Activated CD4-positive, alpha-beta memory T cell treated with anti-CD3 and anti-CD28 coated beads, Interleukin-2, amount 10 ng/mL, durations not matched to agents 7 days and 5 days (primary cell): Measurements from ENCODE around the gene PDE6H. TPM values are rescaled to one million over a fixed set of nuclear protein-coding genes. Genes with fewer than 3 reads are reported as not detected.

Experiments used
- CTCF ChIA-PET: fragments of 350-600 bp; sonication (Branson Sonifier 250); formaldehyde crosslinking; loops from one replicate; lab custom pipeline; 2021; ENCODE audit warnings: antibody characterized with exemption, inconsistent platforms; lab: Charles Lee
- POLR2A ChIA-PET: fragments of 350-600 bp; sonication (Branson Sonifier 250); formaldehyde crosslinking; loops from one replicate; lab custom pipeline; 2021; ENCODE audit warnings: antibody characterized with exemption; lab: Charles Lee
- DNase-seq: peaks from one replicate; pipeline ENCODE4 v3.0.0-alpha.2; 2020
- H3K27ac Mint-ChIP-seq: one replicate; pipeline ENCODE4 v1.8.0; 2021; ENCODE audit warnings: mild to moderate bottlenecking, mixed read lengths
- H3K27me3 Mint-ChIP-seq: one replicate; pipeline ENCODE4 v1.8.0; 2021; ENCODE audit warnings: mixed read lengths
- H3K36me3 Mint-ChIP-seq: one replicate; pipeline ENCODE4 v1.8.0; 2021; ENCODE audit warnings: low read depth, mixed read lengths
- H3K4me1 Mint-ChIP-seq: one replicate; pipeline ENCODE4 v1.8.0; 2021; ENCODE audit warnings: mixed read lengths
- H3K4me3 Mint-ChIP-seq: one replicate; pipeline ENCODE4 v1.8.0; 2021; ENCODE audit warnings: mild to moderate bottlenecking, mixed read lengths
- H3K9me3 Mint-ChIP-seq: one replicate; pipeline ENCODE4 v1.8.0; 2021; ENCODE audit warnings: mixed read lengths
- total RNA-seq, 2 experiments: library from RNA; stranded (reverse); gene quantifications; one replicate each; pipeline ENCODE4 v1.2.3, GENCODE V29; 2021

The PDE6H gene
- not detected for total RNA-seq

DNA sequence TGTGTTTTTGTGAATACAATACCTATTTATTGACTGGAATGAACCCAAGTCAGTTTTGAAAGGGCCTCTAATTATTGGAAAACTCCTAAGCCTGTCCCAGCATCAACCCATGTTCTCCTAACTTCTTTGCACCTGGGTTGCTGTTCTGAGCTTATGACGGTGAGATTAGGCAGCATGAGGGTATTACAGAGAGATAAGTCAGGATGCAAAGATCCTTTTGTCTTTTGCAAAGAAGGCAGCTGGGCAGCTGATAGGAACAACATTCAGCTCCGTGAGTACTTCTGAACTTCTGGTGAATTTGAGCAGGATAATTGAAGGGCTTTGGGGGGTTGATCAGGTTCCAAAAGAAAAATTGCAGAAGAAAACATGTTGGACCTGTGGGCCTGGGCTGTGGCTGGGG, at the start of gene PDE6H:
Gene PDE6H, plus strand, starts transcription at position 227 of the 400 bp plus-strand sequence. CDS start 4,971 bp downstream, outside the sequence.
- Mint-ChIP-seq H3K27ac (no peak within 1 kb of the TSS), H3K4me1 (peaks cover 17% of the 10 kb centered on the region), H3K36me3 (peaks cover 4% of the 10 kb centered on the region), H3K4me3 (no peak within 1 kb of the TSS), H3K9me3 (peaks cover 2% of the 10 kb centered on the region), H3K27me3 (peaks cover 2% of the 10 kb centered on the region)
- POLR2A ChIA-PET, result interaction anchor here (2.0 kb wide), 1 partner anchor 10 kb away, joined by 15 read pairs; the partner anchor contains the start of gene ARHGDIB
- DNase-seq, result no peak
- CTCF ChIA-PET, result no interaction called here

DNA sequence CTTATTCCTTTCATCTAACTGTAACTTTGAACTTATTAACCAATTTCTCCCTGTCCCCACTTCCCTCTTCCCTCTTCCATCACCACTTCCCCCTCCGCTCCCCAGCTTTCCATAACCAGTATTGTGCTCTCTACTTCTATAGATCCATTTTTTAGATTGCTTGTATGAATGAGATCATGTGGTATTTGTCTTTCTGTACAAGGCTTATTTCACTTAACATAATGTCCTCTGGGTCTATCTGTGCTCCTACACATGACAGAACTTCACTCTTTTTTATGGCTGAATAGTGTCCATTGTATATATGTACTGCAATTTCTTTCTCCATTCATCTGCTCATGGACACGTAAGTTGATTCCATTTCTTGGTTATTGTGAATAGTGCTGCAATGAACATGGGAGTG, 48.9 kb upstream of the PDE6H start:
- ChIA-PET POLR2A (no interaction called here), CTCF (no interaction called here)
- Mint-ChIP-seq H3K4me3 (no peak overlapping the region), H3K36me3 (peaks cover 48% of the 10 kb centered on the region), H3K9me3 (no peaks in the 10 kb centered on the region), H3K27me3 (no peaks in the 10 kb centered on the region), H3K4me1 (peaks cover 16% of the 10 kb centered on the region), H3K27ac (no peak overlapping the region)
- no peak for DNase-seq

DNA sequence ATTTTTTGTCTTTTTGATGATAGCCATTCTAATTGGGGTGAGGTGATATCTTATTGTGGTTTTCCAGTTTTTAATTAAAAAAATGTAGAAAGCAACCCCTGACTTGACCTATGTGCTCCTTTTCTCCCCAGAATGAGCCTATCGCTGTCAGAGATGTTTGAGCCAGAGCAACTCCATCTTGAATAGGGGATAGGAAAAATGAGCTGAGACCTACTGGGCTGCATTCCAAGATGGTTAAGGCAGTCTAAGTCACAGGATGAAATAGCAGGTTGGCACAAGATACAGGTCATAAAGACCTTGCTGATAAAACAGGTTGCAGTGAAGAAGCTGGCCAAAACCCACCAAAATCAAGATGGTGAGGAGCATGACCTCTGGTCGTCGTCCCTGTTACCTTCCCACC, 48.3 kb upstream of the PDE6H start:
- CTCF ChIA-PET, result interaction anchor here (1.4 kb wide), 1 partner anchor 11 kb away, joined by 3 read pairs; no protein-coding TSS in a partner anchor
- H3K27ac Mint-ChIP-seq, result no peak overlapping the region
- POLR2A ChIA-PET, result no interaction called here
- no peaks in the 10 kb centered on the region for H3K9me3 Mint-ChIP-seq
- H3K4me3 Mint-ChIP-seq, result no peak overlapping the region
- H3K36me3 Mint-ChIP-seq, result peaks cover 44% of the 10 kb centered on the region
- no peaks in the 10 kb centered on the region for H3K27me3 Mint-ChIP-seq
- DNase-seq, result no peak
- peaks cover 16% of the 10 kb centered on the region for H3K4me1 Mint-ChIP-seq

DNA sequence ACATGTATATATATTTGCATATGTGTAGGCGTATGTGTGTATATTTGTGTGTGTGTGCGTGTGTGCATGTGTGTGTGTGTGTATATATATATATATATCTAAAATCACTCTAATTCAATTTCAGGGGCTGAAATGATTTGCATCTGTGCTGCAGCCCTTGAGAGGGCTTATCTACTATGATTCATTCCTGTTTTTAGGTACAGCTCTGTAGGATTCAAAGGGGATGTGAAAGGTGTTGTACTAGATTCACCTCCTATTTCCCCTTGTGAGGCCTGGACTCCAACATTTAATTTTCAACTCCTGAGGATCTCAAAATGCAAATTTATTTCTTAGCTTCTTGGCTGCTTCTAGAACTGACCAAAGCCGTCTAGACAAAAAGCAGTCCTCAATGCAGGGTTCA, 45.6 kb upstream of the PDE6H start:
- CTCF ChIA-PET, result interaction anchor here (2.0 kb wide), 1 partner anchor 68 kb away, joined by 4 read pairs; no protein-coding TSS in a partner anchor
- H3K27me3 Mint-ChIP-seq, result no peaks in the 10 kb centered on the region
- POLR2A ChIA-PET, result interaction anchor here (1.0 to 2.1 kb wide), 4 partner anchors 10 to 157 kb away, joined by 3 to 7 read pairs (median 4); a partner anchor contains a TSS
- H3K4me3 Mint-ChIP-seq, result no peak overlapping the region
- no peaks in the 10 kb centered on the region for H3K4me1 Mint-ChIP-seq
- DNase-seq, result no peak
- no peaks in the 10 kb centered on the region for H3K9me3 Mint-ChIP-seq
- H3K36me3 Mint-ChIP-seq, result peaks cover 39% of the 10 kb centered on the region
- no peak overlapping the region for H3K27ac Mint-ChIP-seq

DNA sequence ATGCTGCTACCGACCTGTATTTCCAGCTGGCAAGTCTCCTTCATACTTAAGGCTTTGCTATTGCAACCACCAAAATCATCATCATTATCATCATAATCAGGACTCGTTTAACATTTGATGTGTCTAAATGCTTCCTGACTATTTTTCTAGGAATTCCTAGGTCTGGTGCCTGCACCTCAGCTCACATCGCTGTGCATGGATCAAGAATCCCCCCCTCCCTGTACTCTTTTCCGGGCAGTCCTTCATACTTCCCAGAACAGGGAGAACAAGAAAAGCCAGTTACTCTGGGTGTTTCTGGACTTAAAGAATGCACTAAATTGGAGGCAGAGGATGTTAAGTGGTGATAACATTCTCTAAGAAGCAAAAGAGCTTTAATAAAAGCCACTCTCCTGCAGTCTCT, 43.9 kb upstream of the PDE6H start:
- H3K27me3 Mint-ChIP-seq, result no peaks in the 10 kb centered on the region
- H3K36me3 Mint-ChIP-seq, result peaks cover 50% of the 10 kb centered on the region
- no peaks in the 10 kb centered on the region for H3K9me3 Mint-ChIP-seq
- no peak for DNase-seq
- H3K27ac Mint-ChIP-seq, result no peak overlapping the region
- H3K4me3 Mint-ChIP-seq, result no peak overlapping the region
- CTCF ChIA-PET, result no interaction called here
- POLR2A ChIA-PET, result interaction anchor here (0.8 to 1.5 kb wide), 4 partner anchors 8 to 155 kb away, joined by 3 to 5 read pairs (median 3); no protein-coding TSS in a partner anchor
- no peaks in the 10 kb centered on the region for H3K4me1 Mint-ChIP-seq

DNA sequence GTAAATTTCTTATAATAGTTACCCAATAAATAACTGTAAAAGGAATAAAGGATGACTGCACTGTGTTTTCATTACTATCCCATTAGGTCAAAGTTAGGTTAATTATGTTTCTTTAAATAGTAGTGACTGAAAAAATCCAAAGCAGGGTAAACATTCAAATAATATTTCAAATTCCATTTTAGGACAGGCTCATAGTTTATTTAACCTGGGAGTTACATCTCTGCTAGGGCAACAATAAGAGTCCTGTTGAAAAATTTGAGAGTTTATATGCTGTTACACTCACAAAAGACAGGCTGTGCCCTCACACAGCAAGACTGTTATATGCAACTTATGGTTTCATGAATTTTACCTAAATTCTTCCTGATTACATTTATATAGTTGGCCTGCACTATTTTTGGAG, 42.5 kb upstream of the PDE6H start:
- no peak for DNase-seq
- Mint-ChIP-seq H3K27ac (no peak overlapping the region), H3K27me3 (no peaks in the 10 kb centered on the region), H3K36me3 (peaks cover 57% of the 10 kb centered on the region), H3K9me3 (no peaks in the 10 kb centered on the region), H3K4me1 (no peaks in the 10 kb centered on the region), H3K4me3 (no peak overlapping the region)
- POLR2A ChIA-PET, result interaction anchor here (0.8 to 1.0 kb wide), 2 partner anchors 9 to 10 kb away, joined by 3 to 4 read pairs; no protein-coding TSS in a partner anchor
- CTCF ChIA-PET, result interaction anchor here (1.0 kb wide), 1 partner anchor 10 kb away, joined by 3 read pairs; no protein-coding TSS in a partner anchor

DNA sequence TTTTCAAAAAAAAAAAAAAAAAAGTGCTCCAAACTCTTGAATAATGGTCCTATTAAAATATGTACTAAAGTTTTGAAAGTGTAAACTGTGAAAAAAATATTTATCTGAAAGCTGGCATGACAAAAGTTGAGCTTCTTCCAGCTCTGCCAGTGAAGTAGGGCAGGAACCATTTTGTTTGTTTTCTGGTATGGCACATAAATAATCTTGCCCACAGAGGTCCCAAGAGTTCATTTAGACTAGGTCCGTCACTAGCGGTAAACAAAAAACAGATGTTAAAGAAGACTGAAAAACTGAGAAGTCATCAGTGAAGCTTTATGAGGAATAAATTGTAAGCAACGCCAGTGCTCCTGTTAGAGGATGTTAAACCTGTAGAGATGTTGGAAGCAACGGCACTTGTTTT, 41.5 kb upstream of the PDE6H start:
- H3K36me3 Mint-ChIP-seq, result peaks cover 65% of the 10 kb centered on the region
- H3K4me3 Mint-ChIP-seq, result no peak overlapping the region

DNA sequence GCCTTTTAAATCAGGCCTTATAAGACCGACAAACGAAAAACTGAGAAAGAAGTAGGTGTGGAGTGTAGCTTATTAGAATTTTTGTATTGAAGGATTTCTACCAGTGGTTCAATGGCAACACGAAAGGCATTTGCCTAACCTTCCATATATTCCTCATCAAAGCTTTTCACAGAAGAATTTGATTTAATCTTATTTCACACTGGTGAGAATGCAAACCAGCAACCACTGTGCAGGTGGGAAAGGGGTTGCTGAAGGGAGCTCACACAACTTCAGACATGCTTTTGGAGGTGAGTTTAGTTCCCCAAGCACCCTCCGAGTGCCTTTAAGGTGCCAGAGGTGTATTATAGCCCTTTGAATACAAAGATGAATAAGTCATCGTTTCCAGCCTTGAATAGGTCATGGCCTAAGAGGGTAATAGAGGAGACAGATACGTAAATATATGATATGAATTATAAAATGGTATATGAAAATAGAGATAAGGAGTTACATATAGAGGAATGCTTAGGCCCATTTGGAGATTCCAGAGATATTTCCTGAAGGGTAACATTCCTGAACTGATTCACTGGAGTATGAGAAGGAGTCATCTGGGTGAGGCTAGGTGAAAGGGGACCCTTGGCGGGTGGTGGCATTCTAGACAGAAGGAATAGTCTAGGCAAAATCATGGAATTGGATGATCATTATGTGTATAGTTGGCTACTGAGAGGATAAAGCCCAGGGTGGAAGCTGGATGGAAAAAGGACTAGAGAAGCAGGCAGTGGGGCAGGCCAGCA, 40.9 kb upstream of the PDE6H start:
- no peak overlapping the region for H3K27ac Mint-ChIP-seq
- H3K4me1 Mint-ChIP-seq, result no peaks in the 10 kb centered on the region
- ChIA-PET CTCF (interaction anchor here (1.0 kb wide), 1 partner anchor 88 kb away, joined by 3 read pairs; no protein-coding TSS in a partner anchor), POLR2A (interaction anchor here (1.0 to 1.4 kb wide), 2 partner anchors 12 to 30 kb away, joined by 3 read pairs; partner anchors contain the start of gene ARHGDIB)
- no peaks in the 10 kb centered on the region for H3K9me3 Mint-ChIP-seq
- no peak for DNase-seq
- H3K4me3 Mint-ChIP-seq, result no peak overlapping the region
- H3K27me3 Mint-ChIP-seq, result no peaks in the 10 kb centered on the region
- H3K36me3 Mint-ChIP-seq, result peaks cover 70% of the 10 kb centered on the region

More for the DNA sequence above, 41.5 kb upstream of the PDE6H start:
- Mint-ChIP-seq H3K9me3 (no peaks in the 10 kb centered on the region), H3K27ac (no peak overlapping the region), H3K27me3 (no peaks in the 10 kb centered on the region), H3K4me1 (no peaks in the 10 kb centered on the region)
- no peak for DNase-seq
- POLR2A ChIA-PET, result interaction anchor here (1.0 kb wide), 1 partner anchor 13 kb away, joined by 3 read pairs; no protein-coding TSS in a partner anchor
- CTCF ChIA-PET, result interaction anchor here (1.0 kb wide), 1 partner anchor 87 kb away, joined by 3 read pairs; no protein-coding TSS in a partner anchor

DNA sequence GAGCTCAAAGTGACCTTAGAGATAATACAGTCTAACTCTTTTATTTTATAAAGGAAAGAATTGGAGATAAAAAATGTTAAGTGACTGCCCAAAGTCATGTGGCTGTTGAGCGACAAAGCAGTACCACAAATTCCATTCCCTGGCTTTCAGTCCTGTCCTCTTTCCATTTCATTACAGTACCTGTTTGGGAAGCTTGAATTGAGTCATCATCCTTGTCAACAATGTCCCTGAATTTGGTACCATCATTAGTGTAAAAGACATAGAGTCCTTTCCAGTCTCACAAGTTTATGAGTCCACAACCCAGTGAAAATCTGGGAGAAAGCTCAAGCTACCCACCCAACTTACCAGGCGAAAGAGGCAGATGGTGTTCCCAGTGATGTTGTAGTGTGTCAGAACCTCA, 38.3 kb upstream of the PDE6H start:
- no peak overlapping the region for H3K27ac Mint-ChIP-seq
- no peaks in the 10 kb centered on the region for H3K27me3 Mint-ChIP-seq
- no peak overlapping the region for H3K4me3 Mint-ChIP-seq
- peaks cover 6% of the 10 kb centered on the region for H3K4me1 Mint-ChIP-seq
- H3K9me3 Mint-ChIP-seq, result no peaks in the 10 kb centered on the region
- no peak for DNase-seq
- CTCF ChIA-PET, result interaction anchor here (3.4 kb wide), 1 partner anchor 61 kb away, joined by 18 read pairs; no protein-coding TSS in a partner anchor
- peaks cover 73% of the 10 kb centered on the region for H3K36me3 Mint-ChIP-seq
- POLR2A ChIA-PET, result interaction anchor here (0.6 to 1.3 kb wide), 4 partner anchors 11 to 27 kb away, joined by 3 to 4 read pairs (median 3); partner anchors contain the start of gene ARHGDIB

DNA sequence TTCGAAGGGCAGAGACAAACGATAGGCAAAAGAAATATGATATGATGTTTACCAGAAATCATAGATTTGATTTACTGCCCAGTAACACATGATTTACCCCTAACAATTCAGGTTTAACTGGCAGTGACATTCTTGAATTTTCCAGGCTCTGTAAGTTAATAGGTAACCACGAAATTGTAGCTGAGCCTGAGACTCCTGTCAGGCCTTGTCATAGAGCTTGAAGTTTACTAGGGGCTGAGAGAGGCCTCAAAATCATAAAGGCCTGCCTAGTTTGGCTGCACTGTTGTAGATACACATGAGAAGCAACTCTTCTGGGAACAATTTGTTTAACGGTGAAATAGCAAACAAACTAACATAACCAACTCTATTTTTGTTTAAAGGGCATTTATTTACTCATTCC, 37.8 kb upstream of the PDE6H start:
- peaks cover 78% of the 10 kb centered on the region for H3K36me3 Mint-ChIP-seq
- no peak overlapping the region for H3K4me3 Mint-ChIP-seq
- no peak for DNase-seq
- POLR2A ChIA-PET, result no interaction called here
- no peak overlapping the region for H3K27ac Mint-ChIP-seq
- H3K4me1 Mint-ChIP-seq, result peaks cover 11% of the 10 kb centered on the region
- CTCF ChIA-PET, result interaction anchor here (3.4 kb wide), 1 partner anchor 60 kb away, joined by 18 read pairs; no protein-coding TSS in a partner anchor
- H3K9me3 Mint-ChIP-seq, result no peaks in the 10 kb centered on the region
- no peaks in the 10 kb centered on the region for H3K27me3 Mint-ChIP-seq

DNA sequence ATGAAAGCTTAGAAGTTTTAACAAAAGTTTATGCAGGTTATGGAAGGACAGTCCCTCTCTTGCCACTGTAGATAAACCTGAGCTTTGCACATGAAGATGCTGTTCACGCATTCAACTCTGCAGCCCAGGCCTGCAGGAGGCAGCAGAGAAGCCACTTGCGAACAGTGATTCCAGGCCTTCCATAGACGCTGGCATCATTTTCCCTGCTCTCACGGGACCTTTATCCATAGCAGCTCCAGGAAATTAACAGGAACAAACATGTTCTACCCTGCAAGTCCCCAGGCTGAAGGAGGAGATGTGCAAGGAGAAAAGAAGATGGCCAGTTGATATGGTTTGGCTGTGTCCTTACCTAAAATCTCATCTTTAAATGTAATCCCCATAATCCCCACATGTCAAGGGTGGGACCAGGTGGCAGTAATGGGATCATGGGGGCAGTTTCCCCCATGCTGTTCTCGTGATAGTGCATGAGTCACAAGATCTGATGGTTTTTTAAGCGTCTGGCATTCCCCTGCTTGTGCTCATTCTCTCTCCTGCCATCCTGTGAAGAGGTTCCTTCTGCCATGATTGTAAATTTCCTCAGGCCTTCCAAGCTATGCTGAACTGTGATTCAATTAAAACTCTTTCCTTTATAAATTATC, 36.5 kb upstream of the PDE6H start:
- Mint-ChIP-seq H3K9me3 (no peaks in the 10 kb centered on the region), H3K4me3 (no peak overlapping the region), H3K27me3 (no peaks in the 10 kb centered on the region), H3K27ac (no peak overlapping the region), H3K4me1 (peaks cover 15% of the 10 kb centered on the region), H3K36me3 (peaks cover 85% of the 10 kb centered on the region)
- POLR2A ChIA-PET, result interaction anchor here (0.8 to 2.5 kb wide), 12 partner anchors 8 to 162 kb away, joined by 3 to 13 read pairs (median 4); a partner anchor contains a TSS
- CTCF ChIA-PET, result interaction anchor here (0.6 to 3.4 kb wide), 4 partner anchors 9 to 59 kb away, joined by 3 to 18 read pairs (median 5); no protein-coding TSS in a partner anchor
- no peak for DNase-seq

DNA sequence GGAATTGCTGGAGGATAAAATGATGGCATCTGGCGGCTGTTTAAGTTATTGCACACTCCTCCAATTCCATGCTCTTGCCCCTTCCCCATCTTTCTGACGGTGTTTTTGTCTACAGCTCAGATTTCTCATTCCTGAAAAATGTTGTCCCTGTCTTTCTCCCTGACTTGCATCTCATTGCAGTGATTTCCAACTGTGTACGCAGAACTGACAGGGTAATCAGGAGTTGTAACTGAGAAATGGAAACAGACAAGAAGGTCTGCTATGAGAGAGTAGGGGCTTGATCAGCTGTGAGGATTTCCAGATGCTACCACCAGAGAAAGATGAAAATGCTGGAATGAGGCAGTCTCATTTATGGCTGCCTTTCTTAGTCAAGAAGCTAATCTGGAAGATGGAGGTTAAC, 35.8 kb upstream of the PDE6H start:
- H3K27me3 Mint-ChIP-seq, result no peaks in the 10 kb centered on the region
- H3K36me3 Mint-ChIP-seq, result peaks cover 87% of the 10 kb centered on the region
- H3K27ac Mint-ChIP-seq, result no peak overlapping the region

More for the DNA sequence above, 35.8 kb upstream of the PDE6H start:
- H3K9me3 Mint-ChIP-seq, result no peaks in the 10 kb centered on the region
- H3K4me3 Mint-ChIP-seq, result no peak overlapping the region
- CTCF ChIA-PET, result interaction anchor here (1.0 to 3.4 kb wide), 4 partner anchors 11 to 58 kb away, joined by 3 to 18 read pairs (median 5); no protein-coding TSS in a partner anchor
- peaks cover 18% of the 10 kb centered on the region for H3K4me1 Mint-ChIP-seq
- no peak for DNase-seq
- POLR2A ChIA-PET, result interaction anchor here (0.5 to 2.5 kb wide), 15 partner anchors 8 to 163 kb away, joined by 3 to 13 read pairs (median 4); a partner anchor contains a TSS
